GM19455 (cell line): Measurements from ENCODE around the gene HS6ST3.

ENCODE experiments used
- ATAC-seq: cut with Tn5 transposase; IDR thresholded peaks from one replicate; pipeline ENCODE4 v1.9.1; 2021; ENCODE audit not compliant: unreplicated experiment

The HS6ST3 gene

GRCh38 chr13:96646515-96647211 lies 556.8 kb downstream of the HS6ST3 start:
- no peak for ATAC-seq

DNA sequence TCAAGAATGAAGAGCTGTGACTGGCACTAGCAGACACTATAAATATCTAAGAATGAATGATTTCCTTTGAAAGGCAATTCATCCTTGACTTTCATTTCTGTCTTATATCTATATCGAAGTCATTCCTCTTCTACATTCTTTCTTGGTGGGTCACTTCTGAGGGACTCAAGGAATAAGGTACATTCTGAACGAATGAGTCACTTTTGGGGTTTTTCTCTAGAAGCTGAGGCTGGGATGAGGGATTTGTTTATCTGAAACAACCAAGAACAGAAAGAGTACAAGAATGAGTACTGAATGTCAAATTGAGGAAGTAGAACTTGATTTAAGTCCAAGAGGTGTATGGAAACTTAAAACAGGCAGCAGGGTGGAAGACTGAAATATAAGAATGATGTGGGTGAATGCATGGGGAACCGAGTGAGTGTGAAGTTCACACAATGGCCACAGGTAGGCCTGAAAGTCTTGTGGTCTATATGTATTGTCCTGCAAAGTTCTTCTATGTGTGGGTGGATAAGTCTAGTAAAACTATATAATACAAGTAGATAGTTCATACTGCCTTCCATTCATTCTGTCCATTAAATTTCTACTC lies 560.5 kb downstream of the HS6ST3 start:
- ATAC-seq, result peak; percentile 83

DNA sequence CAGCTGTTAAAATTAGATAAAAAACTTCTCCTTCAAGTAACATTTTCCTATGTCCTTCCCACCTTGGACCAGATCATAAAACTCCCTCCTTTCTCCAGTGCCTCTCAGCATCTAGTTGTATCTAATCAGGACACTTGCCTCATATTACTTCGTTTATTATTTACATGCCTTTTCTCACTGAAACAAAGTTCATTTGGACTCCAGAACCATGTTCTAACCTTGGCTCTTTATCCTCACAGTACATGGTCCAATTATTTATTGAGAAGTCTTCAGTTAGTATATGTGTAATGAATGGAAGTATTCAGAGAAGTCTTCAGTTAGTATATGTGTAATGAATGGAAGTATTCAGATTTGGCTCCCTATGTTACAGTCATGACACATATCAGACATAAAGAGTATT lies 561.7 kb downstream of the HS6ST3 start:
- ATAC-seq, result no peak

DNA sequence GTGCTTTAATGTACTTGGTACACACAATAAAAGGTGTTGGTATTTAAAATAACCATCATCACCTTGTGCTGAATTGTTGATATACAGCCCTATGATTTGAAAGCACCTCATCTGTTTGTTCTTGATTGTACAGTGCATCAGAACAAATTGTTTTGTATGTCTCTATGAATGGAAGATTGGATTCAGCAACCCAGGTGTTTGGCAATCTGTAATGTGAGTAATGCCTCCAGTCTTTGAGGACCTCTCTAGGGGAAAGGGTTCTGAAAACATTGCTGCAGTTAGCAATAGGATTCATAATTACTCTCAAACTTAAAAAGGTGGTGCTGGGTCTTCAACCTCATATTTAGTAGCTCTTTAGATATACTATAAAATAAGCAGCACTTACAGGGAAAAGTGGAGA lies 562.6 kb downstream of the HS6ST3 start:
- no peak for ATAC-seq

DNA sequence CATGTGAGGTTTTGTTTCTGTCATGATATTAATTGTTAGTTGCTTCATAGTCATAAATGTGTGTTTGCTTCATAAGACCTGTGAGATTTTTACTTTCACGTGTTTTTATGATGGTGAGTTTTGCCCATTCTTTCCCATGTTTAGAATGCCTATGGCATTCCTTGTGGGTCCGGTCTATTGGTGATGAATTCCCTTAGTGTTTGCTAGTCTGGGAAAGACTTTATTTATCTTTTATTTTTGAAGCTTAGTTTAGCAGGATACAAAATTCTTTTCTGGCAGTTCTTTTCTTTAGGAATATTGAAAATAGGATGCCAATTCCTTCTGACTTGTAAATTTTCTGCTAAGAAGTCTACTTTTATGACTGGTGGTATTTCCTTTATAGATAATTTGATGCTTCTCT lies 571.7 kb downstream of the HS6ST3 start:
- ATAC-seq, result no peak

DNA sequence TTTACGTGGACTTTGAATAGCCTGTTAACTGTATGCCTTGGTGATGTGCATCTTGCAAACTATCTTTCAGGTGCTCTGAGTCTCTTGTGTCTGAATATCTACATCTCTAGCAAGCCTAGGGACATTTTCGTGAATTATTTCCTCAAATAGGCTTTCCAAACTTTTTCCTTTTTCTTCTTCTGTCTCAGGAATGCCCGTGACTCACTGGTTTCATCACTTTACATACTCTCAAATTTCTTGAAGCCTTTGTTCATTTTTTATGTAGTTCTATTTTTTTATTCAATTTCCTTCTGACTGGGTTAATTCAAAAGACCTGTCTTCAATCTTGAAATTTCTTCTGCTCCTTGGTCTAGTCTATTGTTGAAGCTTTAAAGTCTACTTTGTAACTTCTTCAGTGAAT lies 572.1 kb downstream of the HS6ST3 start:
- no peak for ATAC-seq

DNA sequence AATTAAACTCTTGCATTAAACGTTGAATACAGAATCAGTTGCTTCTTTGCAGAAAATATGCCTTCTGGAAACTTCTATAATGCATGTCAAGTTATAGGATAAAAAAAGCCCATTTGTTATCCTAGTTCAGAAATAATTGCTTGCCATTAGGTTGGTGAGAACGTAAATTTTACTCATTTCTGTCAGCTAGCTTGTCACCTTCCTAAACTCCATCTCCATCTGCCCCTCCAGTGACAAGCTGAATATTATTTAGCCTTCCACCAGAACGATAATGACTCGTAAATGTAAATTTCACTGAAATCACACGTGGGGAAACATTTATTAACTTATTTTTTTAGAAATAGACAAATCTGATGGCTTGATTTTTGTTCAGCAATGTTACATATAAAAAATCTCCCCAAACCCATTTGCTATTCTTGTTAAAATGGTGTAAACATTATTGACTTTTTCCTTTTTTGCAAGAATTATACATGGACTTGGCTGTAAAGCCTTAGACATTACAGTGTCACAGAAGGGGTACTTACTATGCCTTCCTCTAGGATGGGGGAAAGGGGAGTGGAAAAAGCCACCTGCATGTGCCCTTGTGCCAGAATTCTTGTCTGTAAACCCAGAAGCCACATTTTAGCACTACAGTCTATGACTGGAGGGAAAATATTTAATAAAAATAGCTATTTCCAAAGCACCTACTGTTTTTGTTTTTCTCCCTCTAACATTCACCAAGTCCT lies 577.5 kb downstream of the HS6ST3 start:
- ATAC-seq, result no peak

DNA sequence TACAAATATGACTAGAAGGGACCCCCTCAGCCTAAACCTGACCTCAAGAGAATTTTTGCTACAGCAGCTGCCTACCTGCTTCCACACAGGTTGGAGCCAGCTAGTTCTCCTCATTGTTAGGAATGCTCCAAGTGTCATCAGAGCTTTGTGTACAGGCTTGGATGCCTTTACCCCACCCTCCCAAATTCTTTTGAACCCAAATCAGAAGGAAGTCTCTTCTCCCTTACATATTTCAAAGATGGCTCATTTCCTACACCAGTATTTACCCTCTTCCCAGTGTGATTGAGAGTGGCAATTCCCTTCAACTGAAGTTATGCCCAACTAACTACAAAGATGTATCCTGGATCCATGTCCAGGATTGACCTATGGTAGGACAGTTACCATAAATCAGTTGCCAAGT lies 581.2 kb downstream of the HS6ST3 start:
- ATAC-seq, result no peak

- no peak for ATAC-seq
Observed at GRCh38 chr13:96672016-96672415, 582.1 kb downstream of the HS6ST3 start.

DNA sequence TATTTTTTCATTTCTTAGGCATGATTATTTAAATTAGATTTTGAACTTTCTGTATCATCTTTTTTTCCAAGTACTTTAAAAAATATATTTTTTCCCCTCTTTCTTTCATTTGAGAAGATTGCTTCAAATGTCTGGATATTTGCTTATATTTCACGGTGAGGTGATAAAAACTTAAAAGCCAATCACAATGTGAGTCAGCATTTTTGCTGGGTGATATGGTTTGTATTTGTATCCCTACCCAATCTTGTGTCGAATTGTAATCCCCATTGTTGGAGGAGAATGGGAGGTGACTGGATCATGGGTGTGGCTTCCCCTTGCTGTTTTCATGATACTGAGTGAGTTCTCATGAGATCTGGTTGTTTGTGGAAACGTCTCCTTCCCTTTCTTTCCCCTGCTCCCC lies 583.9 kb downstream of the HS6ST3 start:
- ATAC-seq, result no peak

GRCh38 chr13:96677029-96677428 lies 587.1 kb downstream of the HS6ST3 start:
- no peak for ATAC-seq

DNA sequence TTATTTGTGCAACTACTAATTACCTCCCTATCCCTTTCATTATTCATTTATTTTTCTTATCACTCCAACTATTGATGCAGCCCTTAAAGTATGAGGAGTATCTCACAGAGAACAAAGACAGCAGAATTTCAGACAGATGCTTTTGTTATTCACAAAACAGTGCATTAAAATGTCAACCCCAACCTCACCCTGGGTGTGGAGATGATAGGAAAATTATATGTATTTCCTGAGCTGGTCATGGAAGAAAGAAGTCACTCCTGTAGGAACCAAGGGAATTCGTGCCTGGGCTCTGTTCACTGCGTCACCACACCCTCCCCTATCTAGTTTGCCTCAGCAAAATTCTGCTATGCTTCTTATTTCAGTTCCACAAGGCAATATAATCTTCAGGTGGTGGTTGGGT lies 588.9 kb downstream of the HS6ST3 start:
- ATAC-seq, result no peak

DNA sequence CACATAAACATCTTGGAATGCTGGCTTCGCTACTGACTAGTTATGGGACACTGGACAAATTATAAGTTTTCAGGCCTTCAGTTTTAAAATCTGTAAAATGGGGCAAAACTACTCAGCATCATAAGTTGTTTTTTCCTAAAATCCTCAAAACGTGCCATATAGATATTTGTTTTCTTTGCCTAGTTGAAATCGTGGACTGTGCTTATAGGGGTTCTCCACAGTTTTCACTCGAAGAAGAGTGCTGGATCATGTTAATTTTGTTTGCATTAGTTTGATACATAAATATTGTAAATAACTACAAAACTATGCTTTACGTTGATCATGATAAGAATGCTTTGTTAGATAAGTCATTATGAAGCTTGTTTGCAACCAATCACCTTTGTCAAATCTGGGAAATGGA lies 591.0 kb downstream of the HS6ST3 start:
- no peak for ATAC-seq

DNA sequence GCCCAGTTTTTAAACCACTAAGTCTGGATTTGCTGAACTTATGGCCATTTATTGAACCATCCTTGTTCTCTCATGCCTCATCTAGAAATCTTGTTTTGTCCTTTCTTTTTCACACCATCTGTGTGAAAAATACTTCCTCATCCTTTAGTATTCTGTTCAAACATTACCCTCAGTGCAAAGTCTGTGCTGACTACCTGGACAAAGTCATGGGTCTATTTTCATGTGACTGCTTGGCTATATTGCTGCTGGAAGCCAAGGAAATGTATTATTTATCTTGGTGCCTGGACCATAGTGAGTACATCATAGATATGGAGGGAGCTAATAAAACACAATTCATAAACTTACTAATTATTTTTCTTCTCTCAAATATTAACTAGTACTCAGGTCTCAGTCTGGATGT lies 591.9 kb downstream of the HS6ST3 start:
- ATAC-seq, result no peak

- no peak for ATAC-seq
Observed at GRCh38 chr13:96684469-96684868, 594.6 kb downstream of the HS6ST3 start.

DNA sequence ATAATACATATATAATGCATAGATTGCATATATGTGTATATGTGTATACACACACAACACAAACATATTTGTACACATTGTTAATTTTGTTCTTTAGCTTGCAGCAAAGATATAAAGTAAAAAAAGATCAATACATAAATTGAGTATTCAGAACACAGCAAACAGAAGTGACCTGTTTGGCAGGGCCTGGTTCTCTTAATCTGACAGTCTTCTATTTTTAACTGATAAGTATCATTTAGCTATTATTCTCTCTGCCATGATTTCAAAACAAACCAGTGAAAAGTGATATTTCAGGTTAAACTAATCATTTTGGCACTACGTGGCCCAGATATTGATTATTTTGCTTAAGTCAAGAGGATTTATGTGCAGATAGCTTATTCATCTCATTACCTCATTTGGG lies 595.0 kb downstream of the HS6ST3 start:
- ATAC-seq, result no peak

DNA sequence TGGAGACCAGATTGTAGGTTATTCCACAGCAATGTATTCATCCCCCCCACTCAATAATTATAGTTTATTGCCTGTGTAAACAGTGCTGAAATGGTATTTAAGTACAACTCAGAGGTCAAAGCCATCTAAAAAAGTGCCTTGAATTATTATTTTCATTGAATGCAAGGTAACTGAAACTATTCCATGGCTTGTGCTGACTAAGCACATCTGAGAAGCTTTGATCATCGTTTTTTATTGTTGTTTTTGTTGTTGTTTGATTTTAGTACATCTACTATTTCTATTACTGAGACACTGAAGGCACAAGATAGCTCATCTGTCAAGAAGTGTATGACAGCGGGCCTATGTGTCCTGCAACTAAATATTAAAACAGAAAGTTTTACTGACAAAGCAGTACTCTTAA lies 596.4 kb downstream of the HS6ST3 start:
- ATAC-seq, result no peak

DNA sequence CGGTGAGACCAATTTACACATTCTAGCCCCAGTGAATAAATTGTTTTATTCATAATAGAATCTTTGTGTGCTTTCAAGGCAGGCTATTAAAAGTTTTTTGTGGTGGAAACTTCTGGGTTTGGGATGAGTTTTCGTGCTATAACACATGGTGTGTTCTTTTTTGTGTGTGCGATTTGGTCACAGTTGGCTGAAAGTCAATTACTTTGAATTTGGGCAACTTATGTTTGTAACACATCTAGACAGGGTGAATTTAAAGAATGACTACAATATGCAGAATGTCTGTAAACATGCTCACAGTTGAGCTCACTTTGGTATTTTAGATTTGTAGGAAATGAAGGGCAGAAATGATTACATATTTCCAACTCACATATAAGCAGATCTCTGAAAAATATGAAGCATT lies 597.3 kb downstream of the HS6ST3 start:
- ATAC-seq, result no peak

GRCh38 chr13:96690998-96691397 lies 601.1 kb downstream of the HS6ST3 start:
- ATAC-seq, result no peak

DNA sequence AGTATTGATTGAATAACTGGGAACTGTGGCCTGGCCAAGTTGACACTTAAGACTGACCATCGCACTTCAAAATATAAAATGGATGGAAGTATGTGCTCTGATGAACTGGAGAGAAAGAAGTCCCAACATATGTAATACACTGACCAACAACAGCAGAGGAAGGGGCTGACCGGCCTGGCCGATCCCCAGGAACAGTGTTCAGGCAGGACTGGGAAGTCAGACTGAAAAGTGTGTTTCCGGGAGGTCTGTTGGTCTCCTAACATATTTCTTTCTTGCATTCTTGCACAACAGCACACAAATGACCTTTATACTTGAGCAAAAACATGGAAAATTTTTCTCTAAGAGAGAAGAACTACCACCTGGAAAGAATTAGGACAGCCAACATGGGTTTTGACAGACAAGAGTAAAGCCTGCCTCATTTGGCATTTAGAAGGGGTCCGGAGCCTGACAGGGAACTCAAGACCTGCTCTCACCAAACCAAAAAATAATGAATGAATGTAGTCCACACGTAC lies 606.5 kb downstream of the HS6ST3 start:
- no peak for ATAC-seq

- ATAC-seq, result no peak
Observed at GRCh38 chr13:96700657-96701056, 610.8 kb downstream of the HS6ST3 start.

- no peak for ATAC-seq
Observed at GRCh38 chr13:96707146-96707545, 617.2 kb downstream of the HS6ST3 start.
